ENCODE results near the gene APMAP. TPM values are rescaled to one million over a fixed set of nuclear protein-coding genes. Genes with fewer than 3 reads are reported as not detected.

Gene APMAP
- total and polyA plus RNA-seq, 2 of the 13 experiments (the other 11 are each of a cell fraction or from before 2014, with no cell fraction given) = 168 to 214 TPM

DNA sequence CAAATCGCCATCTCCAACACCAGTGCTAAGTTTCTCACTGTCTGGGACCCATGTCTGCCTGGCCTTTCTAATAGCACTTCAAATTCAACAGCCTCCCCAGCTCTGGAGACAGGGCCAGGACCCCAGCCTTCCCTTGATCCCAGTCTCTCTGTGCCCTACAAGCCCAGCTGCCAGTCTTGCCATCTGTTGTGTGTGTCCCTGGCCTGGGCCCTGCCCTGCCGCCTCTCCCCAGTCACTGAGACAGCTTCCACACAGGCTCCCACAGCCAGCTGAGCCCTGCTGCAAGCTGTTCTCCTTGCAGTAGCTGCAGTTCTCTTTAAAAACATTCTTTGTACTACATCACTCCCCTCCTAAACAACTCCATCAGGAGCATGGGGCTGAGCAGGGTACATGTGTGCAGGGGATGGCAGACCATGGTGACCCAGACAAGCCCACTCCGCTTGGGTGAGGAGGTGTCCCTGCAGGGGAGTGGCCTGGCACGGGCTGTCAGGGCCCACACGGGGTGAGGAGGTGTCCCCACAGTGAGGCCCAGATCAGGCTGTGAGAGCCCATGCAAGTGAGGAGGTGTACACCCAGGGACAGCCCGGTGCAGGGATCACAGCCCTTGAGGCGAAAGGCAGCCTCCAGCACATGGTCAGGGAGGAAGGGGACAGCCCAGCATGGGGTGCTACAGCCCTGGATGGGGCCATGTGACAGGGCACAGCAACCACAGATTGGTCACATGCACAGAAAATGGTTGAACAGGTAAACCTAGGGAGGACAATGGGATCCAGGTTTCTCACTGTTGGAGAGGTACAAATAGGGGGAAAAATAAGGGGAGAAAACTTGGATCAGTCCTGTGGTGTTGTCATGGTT lies 27.3 kb downstream of the APMAP start:
- no peak for FAIRE-seq

More for the DNA sequence above, 27.3 kb downstream of the APMAP start:
- H2AFZ ChIP-seq (ENCODE audit: low read length) = no peak overlapping the region
- in situ Hi-C loops (cut with HindIII; ENCODE audit: extremely low pct_ligation_motif_present, low pct_unique_long_range_greater_than_20kb) (no loop called here), intact Hi-C loops (cut with micrococcal nuclease; ENCODE audit: unreplicated experiment) (no loop called here)
- peak; percentile 10; the same call in 1 of the 3 replicates for ATAC-seq
- no peak overlapping the region for H3K4me2 ChIP-seq (ENCODE audit: low read depth, low read length)
- DNase-seq (ENCODE audit: low spot score) = no peak
- WGBS (ENCODE audit: low lambda C conversion rate) = 90% methylated on average over 7 of the region's 7 CpGs
- TF ChIP-seq ATF7 (IDR thresholded peaks at IDR 0.05) = no peak
- no peak for TF ChIP-seq ATF7 (CRISPR knock-in tag; IDR thresholded peaks at IDR 0.05)
- no peak for TF ChIP-seq RFX1 (IDR thresholded peaks at IDR 0.05)
- peak; percentile 27 for TF ChIP-seq AGO2 (optimal IDR thresholded peaks at IDR 0.05; ENCODE audit: low read depth, low read length)
- no peak for TF ChIP-seq AGO1 (IDR thresholded peaks at IDR 0.05; ENCODE audit: low read depth, low read length, poor library complexity, severe bottlenecking)
- TF ChIP-seq, protein P1, sequence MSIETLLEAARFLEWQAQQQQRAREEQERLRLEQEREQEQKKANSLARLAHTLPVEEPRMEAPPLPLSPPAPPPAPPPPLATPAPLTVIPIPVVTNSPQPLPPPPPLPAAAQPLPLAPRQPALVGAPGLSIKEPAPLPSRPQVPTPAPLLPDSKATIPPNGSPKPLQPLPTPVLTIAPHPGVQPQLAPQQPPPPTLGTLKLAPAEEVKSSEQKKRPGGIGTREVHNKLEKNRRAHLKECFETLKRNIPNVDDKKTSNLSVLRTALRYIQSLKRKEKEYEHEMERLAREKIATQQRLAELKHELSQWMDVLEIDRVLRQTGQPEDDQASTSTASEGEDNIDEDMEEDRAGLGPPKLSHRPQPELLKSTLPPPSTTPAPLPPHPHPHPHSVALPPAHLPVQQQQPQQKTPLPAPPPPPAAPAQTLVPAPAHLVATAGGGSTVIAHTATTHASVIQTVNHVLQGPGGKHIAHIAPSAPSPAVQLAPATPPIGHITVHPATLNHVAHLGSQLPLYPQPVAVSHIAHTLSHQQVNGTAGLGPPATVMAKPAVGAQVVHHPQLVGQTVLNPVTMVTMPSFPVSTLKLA (IDR thresholded peaks at IDR 0.05) = peak; percentile 81
- TF ChIP-seq FOXP1 (IDR thresholded peaks at IDR 0.05) = no peak
- no peak for TF ChIP-seq FOXP1 (CRISPR knock-in tag; IDR thresholded peaks at IDR 0.05)
- TF ChIP-seq YEATS4 (CRISPR knock-in tag; IDR thresholded peaks at IDR 0.05; ENCODE audit: borderline replicate concordance) = no peak
- TF ChIP-seq PCBP1 (IDR thresholded peaks at IDR 0.05; ENCODE audit: borderline replicate concordance, low read depth, low read length) = no peak
- TF ChIP-seq, protein P2, sequence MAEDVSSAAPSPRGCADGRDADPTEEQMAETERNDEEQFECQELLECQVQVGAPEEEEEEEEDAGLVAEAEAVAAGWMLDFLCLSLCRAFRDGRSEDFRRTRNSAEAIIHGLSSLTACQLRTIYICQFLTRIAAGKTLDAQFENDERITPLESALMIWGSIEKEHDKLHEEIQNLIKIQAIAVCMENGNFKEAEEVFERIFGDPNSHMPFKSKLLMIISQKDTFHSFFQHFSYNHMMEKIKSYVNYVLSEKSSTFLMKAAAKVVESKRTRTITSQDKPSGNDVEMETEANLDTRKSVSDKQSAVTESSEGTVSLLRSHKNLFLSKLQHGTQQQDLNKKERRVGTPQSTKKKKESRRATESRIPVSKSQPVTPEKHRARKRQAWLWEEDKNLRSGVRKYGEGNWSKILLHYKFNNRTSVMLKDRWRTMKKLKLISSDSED (CRISPR knock-in tag; IDR thresholded peaks at IDR 0.05) = no peak
- no peak for TF ChIP-seq ZNF282 (IDR thresholded peaks at IDR 0.05; ENCODE audit: partially characterized antibody)
- TF ChIP-seq, protein P3, sequence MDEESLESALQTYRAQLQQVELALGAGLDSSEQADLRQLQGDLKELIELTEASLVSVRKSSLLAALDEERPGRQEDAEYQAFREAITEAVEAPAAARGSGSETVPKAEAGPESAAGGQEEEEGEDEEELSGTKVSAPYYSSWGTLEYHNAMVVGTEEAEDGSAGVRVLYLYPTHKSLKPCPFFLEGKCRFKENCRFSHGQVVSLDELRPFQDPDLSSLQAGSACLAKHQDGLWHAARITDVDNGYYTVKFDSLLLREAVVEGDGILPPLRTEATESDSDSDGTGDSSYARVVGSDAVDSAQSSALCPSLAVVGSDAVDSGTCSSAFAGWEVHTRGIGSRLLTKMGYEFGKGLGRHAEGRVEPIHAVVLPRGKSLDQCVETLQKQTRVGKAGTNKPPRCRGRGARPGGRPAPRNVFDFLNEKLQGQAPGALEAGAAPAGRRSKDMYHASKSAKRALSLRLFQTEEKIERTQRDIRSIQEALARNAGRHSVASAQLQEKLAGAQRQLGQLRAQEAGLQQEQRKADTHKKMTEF (CRISPR knock-in tag; IDR thresholded peaks at IDR 0.05) = no peak
- H3K4me3 ChIP-seq (replicated peaks in 1 of 3; ENCODE audit: insufficient read depth in 1 of 3, low read depth in 2 of 3, low read length in 3 of 3) = no peak overlapping the region
- no peaks in the 10 kb centered on the region for H3K9me3 ChIP-seq (ENCODE audit: low read length)
- ChIA-PET CTCF (ENCODE audit: low intra/inter-chr PET ratio, low total read pairs) (no interaction called here), POLR2A (no interaction called here)
- H3K79me2 ChIP-seq (ENCODE audit: insufficient read depth, low read length) = no peaks in the 10 kb centered on the region
- no peaks in the 10 kb centered on the region for H4K20me1 ChIP-seq (ENCODE audit: insufficient read depth, low read length)
- H3K36me3 ChIP-seq (replicated peaks in 1 of 2; ENCODE audit: control insufficient read depth in 1 of 2, insufficient read depth in 2 of 2, low read length in 2 of 2) = peaks cover 48 to 93% of the 10 kb centered on the region in 2 experiments
- H3K9ac ChIP-seq (ENCODE audit: insufficient read depth, low read depth, low read length) = no peak overlapping the region
- no peak overlapping the region for H3K27ac ChIP-seq (ENCODE audit: extremely low read length, insufficient read depth, low read length)
- H3K27me3 ChIP-seq (ENCODE audit: control insufficient read depth in 1 of 2, insufficient read depth in 2 of 2, low read length in 2 of 2) = no peaks in the 10 kb centered on the region
- H3K4me1 ChIP-seq (ENCODE audit: insufficient read depth, low read length) = no peaks in the 10 kb centered on the region
- BruUV-seq (replicated peaks) = no TSS peak

Measured in HepG2 (cell line).